H1 (cell line): ENCODE results near the gene AMH. TPM values are rescaled to one million over a fixed set of nuclear protein-coding genes. Genes with fewer than 3 reads are reported as not detected.

ENCODE experiments used
- CEBPB ChIP-seq: IDR thresholded peaks from 2 replicates; pipeline ENCODE4 v1.6.1; 2012; ENCODE audit warnings: low read depth, low read length
- CHD1 ChIP-seq: IDR thresholded peaks from 2 replicates; pipeline ENCODE4 v1.6.1; 2012; ENCODE audit warnings: low read depth, low read length, improper control_type of control experiment
- EGR1 ChIP-seq: IDR thresholded peaks from 2 replicates; pipeline ENCODE4 v1.6.1; 2011; ENCODE audit warnings: low read depth, low read length, borderline replicate concordance
- EP300 ChIP-seq, 2 experiments: IDR thresholded peaks; 1 replicate in 1 of 2; 2 replicates in 1 of 2; pipeline ENCODE4 v1.6.1; 2011 to 2012; ENCODE audit warnings: low read depth in 2 of 2, low read length in 2 of 2, mild to moderate bottlenecking in 2 of 2, borderline replicate concordance in 1 of 2, inconsistent platforms in 1 of 2, moderate library complexity in 1 of 2
- EZH2 ChIP-seq: fragments of 200-600 bp; sonication (generic); IDR thresholded peaks from 2 replicates; pipeline ENCODE4 v1.7.1; 2012; ENCODE audit warnings: low read depth, mild to moderate bottlenecking, moderate library complexity, low read length, inconsistent platforms; ENCODE audit not compliant: severe bottlenecking
- MAFK ChIP-seq: IDR thresholded peaks from 2 replicates; pipeline ENCODE4 v1.6.1; 2012; ENCODE audit warnings: low read depth, mild to moderate bottlenecking, improper control_type of control experiment, low read length
- NANOG ChIP-seq: IDR thresholded peaks from 2 replicates; pipeline ENCODE4 v1.6.1; 2011; ENCODE audit warnings: low read length, low read depth, mild to moderate bottlenecking, inconsistent platforms; ENCODE audit not compliant: insufficient read depth, poor library complexity, severe bottlenecking
- POU5F1 ChIP-seq: IDR thresholded peaks from 2 replicates; pipeline ENCODE4 v1.6.1; 2011; ENCODE audit warnings: low read depth, mild to moderate bottlenecking, low read length, moderate library complexity
- RAD21 ChIP-seq, 2 experiments: IDR thresholded peaks in 1 of 2; conservative IDR thresholded peaks in 1 of 2; 2 replicates each; pipeline ENCODE4 v1.6.1; 2011; ENCODE audit warnings: low read depth in 2 of 2, low read length in 2 of 2, improper control_type of control experiment in 1 of 2, inconsistent platforms in 1 of 2, mild to moderate bottlenecking in 1 of 2, moderate library complexity in 1 of 2
- RBBP5 ChIP-seq: IDR thresholded peaks from 2 replicates; pipeline ENCODE4 v1.7.1; 2012; ENCODE audit warnings: low read depth, mild to moderate bottlenecking, inconsistent platforms, low read length, moderate library complexity, borderline replicate concordance
- SIRT6 ChIP-seq: IDR thresholded peaks from one replicate; pipeline ENCODE4 v1.7.1; 2012; ENCODE audit warnings: low read length, inconsistent platforms
- SIX5 ChIP-seq: IDR thresholded peaks from 2 replicates; pipeline ENCODE4 v1.6.1; 2011; ENCODE audit warnings: mild to moderate bottlenecking, low read depth, low read length
- TBP ChIP-seq: IDR thresholded peaks from 2 replicates; pipeline ENCODE4 v1.6.1; 2011; ENCODE audit warnings: low read depth, low read length, improper control_type of control experiment
- YY1 ChIP-seq: IDR thresholded peaks from 2 replicates; pipeline ENCODE4 v1.6.1; 2011; ENCODE audit warnings: low read depth, mild to moderate bottlenecking, low read length
- polyA plus RNA-seq, 7 experiments: library from polyadenylated mRNA; depleted of rRNA in 3 of 7; stranded (reverse) in 5 of 7; unstranded in 2 of 7; fragments of >200 nt in 5 of 7; fragments of 200-250 nt in 2 of 7; gene quantifications; 1 replicate in 5 of 7; 2 replicates in 1 of 7; 4 replicates in 1 of 7; pipeline versions ENCODE4 v1.2.1 to v1.2.3, GENCODE V29; 2011 to 2013; ENCODE audit warnings: missing spikeins in 2 of 7, mixed read lengths in 2 of 7
- total RNA-seq: library from RNA; stranded (reverse); fragmentation: NEBNext Ultra II Directional; extraction: Animal tissue kit (Norgen Biotek cat#: 25700); gene quantifications from 2 replicates; pipeline ENCODE4 v1.2.1, GENCODE V29; 2021
- TF ChIP-seq, protein P1 (sequence below): IDR thresholded peaks from 2 replicates; pipeline ENCODE4 v1.6.1; 2012; ENCODE audit warnings: inconsistent platforms

AMH gene
- total and polyA plus RNA-seq, 2 of the 8 experiments (the other 6 are each of a cell fraction or from before 2014, with no cell fraction given) = 10.5 to 15.4 TPM

DNA sequence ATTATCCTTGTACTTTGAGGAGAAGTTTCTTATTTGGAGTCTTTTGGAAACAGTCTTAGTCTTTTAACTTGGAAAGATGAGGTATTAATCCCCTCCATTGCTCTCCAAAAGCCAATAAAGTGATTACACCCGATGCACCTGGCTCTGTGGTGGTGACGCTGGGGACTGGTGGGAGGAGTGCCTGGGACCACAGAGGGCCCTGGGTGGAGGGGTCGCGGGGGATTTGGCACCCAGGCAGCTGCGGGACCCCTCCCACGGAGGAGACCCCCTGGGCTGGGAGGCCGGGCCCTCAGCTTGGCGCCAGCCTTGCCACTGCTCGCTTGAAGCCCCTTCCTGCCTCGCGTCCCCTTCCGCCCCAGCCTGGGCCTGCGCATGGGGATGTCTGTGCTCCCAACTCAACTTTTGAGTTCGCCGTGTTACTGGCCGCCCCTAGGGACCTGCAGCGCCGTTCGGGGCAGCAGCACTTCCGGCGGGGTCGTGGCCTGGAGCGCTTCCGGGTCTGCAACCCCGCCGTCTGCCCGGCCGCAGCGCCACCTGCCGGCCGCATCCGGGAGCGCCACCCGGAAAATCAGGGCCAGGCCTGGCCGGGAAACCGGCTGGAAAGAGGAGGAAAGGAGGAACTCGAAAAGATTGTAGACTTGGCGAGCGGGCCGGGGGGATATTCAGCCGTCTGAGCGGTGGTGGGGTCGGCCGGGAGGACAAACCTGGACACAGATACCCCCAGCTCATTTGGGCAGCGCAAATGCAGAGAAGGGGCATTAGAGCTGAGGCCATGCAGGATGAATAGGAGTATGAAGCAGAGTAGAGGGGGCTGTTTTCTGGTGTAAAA is 24.4 kb downstream of the AMH start (continued):
- TF ChIP-seq RAD21 (IDR thresholded peaks at IDR 0.05 in 1 of 2, conservative IDR thresholded peaks at IDR 0.05 in 1 of 2; ENCODE audit: low read depth in 2 of 2, low read length in 2 of 2) (peak; percentile 56 to 67), POU5F1 (peak; percentile 6; the same call in 1 of the 2 replicates), EGR1 (peak; percentile 59; the same call in 1 of the 2 replicates), CHD1 (no peak), EP300 (IDR thresholded peaks at IDR 0.05; ENCODE audit: borderline replicate concordance in 1 of 2, low read depth in 2 of 2, low read length in 2 of 2) (peak in 1 of 2 experiments; percentile 46; a peak in 1 of 3 replicates), RBBP5 (0 out of 2 replicates have a peak, but pooled peaks have one; percentile 47), CEBPB (peak; percentile 18; the same call in 1 of the 2 replicates), YY1 (peak; percentile 73; the same call in 1 of the 2 replicates), NANOG (no peak), EZH2 (no peak), TBP (no peak; the same call in 1 of the 2 replicates), MAFK (no peak), SIRT6 (no peak), SIX5 (no peak)
- TF ChIP-seq, protein P1, sequence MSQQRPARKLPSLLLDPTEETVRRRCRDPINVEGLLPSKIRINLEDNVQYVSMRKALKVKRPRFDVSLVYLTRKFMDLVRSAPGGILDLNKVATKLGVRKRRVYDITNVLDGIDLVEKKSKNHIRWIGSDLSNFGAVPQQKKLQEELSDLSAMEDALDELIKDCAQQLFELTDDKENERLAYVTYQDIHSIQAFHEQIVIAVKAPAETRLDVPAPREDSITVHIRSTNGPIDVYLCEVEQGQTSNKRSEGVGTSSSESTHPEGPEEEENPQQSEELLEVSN = no peak
